GM19351 (cell line): Measurements from ENCODE around the gene TMEM141.
"Not testable (repeated sequence)": the region's sequence is repeated elsewhere in the genome, so short reads cannot be mapped to it uniquely, and the experiment has no call there.

ENCODE experiments used
- ATAC-seq: cut with Tn5 transposase; IDR thresholded peaks from one replicate; pipeline ENCODE4 v1.9.1; 2021; ENCODE audit warnings: mild to moderate bottlenecking, moderate library complexity; ENCODE audit not compliant: unreplicated experiment

Gene TMEM141

DNA sequence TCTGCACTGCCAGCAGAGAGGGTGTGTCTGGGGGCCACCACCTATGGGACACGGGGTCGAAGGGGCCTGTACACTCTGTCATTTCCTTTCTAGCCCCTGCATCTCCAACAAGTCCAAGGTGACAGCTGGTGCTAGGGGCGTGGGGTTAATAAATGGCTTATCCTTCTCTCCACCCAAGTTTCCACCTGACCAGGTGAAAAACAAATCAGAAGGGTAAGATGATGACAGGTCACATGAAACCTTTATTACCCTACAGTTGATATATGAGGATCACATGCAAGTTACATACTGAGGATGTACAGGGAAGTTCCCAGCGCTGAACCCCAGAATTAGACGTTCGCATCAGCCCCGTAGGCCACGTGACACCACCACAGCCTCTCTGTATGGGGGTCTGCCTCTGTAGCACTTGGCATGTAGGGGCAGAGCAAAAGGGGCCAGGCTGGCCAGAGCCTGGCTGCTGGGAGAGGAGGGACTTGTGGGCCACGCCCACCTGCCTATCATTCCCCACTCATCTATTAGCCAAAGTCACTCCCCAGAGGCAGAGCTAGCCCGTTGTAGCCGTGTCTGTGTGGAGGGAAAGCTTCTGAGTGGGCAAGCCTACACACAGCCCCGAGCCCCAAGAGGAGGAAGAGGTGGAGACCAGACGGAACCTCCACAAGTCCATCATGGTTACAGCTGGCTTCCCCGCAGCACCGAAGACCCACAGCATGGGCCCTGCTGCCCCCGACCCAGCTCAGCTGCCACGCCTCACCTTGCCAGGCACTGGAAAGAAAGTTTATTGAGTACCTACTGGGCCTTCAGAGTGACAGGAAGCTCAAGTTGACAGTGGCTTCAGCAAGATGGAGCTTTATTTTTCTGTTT, 2.2 kb downstream of the TMEM141 start:
- ATAC-seq = no peak

DNA sequence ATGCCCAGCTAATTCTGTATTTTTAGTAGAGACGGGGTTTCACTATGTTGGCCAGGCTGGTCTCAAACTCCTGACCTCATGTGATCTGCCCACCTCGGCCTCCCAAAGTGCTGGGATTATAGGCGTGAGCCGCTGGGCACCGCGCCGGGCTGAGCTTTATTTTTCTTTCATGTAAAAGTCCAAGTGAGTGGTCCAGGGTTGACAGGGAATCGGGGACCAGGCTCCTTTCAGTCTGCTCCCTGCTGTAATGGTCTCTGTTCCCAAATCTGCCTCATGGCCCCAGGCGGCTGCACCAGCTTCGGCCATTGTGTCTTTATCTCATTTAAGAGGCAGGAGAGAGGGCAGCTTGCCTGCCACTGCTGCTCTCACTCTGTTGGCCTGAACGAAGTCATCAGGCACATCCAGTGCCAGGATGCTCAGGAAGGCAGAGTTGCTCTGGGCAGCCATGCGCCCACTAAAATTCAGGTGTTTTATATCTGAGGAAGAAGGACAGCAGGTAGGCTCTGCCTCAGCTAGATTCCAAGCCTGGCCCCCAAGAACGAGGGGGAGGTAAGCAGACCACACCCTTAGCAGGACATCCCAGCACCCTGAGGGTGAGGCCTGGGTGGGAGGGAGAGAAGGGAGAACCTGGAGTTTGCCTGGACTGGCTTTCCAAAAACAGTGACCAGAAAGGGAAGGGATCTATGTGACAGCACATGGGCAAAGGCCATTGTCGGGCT, 3.3 kb downstream of the TMEM141 start:
- no peak for ATAC-seq

DNA sequence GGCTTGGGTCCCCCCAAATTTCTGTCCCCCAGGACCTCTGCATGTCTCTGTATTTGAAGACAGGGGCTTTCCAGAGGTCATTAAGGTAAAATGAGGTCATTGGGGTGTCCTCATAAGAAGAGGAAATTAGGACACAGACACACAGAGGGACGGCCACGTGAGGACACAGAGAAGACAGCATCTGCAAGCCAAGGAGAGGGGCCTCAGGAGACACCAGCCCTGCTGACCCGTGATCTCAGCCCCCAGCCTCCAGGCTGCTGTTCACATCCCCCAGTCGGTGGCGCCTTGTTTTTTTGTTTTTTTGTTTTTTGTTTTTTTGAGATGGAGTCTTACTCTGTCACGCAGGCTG, 3.8 kb downstream of the TMEM141 start:
- ATAC-seq = no peak

DNA sequence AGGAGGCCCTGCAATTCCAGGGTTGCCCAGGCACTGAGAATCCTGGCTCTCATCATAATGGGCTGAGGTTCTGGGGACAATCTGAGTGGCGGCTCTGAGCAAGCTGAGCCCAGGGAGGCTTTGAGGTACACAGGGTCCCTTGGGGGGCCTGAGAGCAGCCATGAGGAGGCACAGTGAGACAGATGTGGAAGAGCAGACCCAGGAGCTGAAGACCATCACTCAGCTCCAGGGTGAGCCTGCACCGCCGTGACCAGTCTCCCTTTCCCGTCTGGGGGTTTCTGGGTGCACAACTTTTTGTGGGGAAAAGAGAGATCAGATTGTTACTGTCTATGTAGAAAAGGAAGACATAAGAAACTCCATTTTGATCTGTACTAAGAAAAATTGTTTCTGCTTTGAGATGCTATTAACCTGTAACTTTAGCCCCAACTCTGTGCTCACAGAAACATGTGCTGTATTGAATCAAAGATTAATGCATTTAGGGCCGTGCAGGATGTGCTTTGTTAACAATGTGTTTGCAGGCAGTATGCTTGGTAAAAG, 5.2 kb downstream of the TMEM141 start, which contains the start of gene CCDC183:
CCDC183 (plus strand) TSS at position 101 of the 537 bp plus-strand sequence; CDS start at position 161, 60 bp downstream.
- no peak for ATAC-seq

DNA sequence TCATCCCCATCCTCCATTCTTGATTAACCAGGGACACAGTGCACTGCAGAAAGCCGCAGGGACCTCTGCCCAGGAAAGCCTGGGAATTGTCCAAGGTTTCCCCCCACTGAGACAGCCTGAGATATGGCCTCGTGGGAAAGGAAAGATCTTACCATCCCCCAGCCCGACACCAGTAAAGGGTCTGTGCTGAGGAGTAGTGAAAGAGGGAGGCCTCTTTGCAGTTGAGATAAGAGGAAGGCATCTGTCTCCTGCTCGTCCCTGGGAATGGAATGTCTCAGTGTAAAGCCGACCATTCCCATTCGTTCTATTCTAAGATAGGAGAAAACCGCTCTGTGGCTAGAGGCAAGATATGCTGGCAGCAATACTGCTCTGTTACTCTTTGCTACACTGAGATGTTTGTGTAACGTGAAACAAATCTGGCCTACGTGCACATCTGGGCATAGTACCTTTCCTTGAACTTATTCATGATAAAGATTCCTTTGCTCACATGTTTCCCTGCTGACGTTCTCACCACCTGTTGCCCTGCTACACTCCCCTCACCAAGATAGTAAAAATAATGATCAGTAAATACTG, 5.7 kb downstream of the TMEM141 start:
- ATAC-seq = not testable (repeated sequence)

DNA sequence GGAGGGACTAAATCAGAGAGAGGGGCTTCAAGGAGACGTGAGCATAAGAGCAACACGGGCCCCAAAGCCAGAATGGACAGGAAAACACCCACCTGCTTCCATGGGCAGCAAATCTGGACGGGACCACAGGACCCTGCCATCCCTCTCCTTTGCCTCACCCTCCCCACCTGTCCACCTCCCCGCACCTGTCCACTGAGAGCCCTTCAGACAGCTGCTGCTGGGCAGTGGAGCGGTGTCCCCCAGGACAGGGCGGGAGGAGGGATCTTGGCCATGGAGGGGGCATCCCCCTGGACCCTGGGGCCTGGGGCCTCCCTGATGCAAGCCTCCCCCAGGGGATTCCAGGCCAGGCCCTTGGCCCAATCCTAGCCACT, 7.5 kb downstream of the TMEM141 start:
- no peak for ATAC-seq

DNA sequence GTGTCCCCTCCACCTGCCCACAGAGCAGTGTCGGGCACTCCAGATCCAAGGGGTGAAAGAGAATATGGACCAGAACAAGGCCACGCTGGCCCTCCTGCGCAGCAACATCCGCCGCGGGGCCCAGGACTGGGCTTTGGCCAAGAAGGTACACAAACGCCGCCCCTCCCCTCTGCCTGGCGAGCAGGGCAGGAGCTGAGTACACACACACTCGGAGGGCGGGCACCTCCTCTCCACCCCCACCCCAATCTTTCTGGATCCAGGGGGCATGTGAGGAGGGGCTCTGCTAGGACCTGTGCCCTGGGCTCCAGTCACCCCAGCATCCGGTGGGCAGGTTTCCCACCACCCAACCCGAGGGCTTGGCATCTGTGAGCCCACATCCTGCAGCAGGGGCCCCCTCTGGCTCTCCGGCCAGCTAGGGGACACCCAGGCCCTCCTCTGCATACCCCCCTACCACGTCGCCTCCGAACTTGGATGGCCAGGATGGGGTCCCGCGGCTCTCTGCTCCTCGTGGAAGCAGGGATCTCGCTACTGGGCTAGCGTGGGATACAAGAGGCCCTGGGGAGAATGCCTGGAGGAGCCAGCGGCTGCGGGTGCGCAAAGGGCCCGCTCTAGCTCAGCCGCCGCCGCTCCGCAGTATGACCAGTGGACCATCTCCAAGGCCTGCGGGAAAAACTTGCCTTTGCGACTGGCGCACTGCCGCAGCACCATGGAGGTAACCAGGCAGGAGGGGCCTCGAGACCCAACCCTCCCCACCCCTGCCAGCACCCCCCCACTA, 8.1 kb downstream of the TMEM141 start:
- ATAC-seq = no peak

DNA sequence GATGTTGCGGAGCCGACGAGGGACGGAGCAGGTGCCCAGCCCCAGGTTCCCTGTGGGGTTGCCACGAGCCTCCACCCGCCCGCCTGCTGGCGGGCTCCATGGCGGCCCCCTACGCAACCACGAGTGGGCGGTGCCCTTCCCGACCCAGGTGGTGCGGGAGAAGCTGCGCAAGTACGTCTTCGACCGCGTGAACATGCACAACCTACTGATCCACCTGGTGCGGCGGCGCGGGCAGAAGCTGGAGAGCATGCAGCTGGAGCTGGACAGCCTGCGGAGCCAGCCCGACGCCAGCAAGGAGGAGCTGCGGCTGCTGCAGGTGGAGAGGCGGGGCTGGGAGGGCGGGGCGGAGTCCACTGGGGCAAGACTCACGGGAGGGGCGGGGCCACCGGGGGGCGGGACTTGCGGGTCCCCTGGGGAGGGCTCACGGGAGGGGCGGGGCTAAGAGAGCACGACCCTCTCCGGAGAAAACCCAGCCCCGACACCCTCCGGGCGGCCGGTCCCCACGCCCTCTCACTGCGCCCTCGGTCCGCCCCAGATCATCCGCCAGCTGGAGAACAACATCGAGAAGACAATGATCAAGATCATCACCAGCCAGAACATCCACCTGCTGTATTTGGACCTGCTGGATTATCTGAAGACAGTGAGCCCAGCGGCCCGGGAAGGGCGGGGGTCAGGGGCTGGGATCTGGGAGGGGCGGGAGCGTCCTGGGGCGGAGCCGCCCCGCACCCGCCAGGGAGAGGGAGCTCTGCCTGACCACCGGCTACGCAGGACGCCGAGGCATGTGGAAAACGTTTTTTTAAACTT, 8.9 kb downstream of the TMEM141 start:
- no peak for ATAC-seq

DNA sequence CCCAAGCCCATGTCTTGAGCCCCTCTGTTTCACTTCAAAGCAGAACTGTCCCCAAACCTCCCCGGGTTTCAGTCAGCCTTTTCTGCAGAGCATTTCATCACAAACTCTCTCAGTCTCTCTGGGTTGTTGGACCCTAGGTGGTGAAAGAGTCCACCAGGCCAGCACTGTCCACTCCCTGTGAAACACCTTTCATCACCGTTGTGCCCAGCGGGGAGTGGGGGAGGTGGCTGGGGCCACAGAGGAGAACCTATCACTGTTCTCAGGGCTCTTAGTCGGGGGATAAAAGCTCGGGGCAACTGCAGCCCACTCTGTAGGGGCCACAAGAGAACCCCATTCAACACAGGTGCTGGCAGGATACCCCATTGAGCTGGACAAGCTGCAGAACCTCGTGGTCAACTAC, 11.2 kb downstream of the TMEM141 start:
- no peak for ATAC-seq

DNA sequence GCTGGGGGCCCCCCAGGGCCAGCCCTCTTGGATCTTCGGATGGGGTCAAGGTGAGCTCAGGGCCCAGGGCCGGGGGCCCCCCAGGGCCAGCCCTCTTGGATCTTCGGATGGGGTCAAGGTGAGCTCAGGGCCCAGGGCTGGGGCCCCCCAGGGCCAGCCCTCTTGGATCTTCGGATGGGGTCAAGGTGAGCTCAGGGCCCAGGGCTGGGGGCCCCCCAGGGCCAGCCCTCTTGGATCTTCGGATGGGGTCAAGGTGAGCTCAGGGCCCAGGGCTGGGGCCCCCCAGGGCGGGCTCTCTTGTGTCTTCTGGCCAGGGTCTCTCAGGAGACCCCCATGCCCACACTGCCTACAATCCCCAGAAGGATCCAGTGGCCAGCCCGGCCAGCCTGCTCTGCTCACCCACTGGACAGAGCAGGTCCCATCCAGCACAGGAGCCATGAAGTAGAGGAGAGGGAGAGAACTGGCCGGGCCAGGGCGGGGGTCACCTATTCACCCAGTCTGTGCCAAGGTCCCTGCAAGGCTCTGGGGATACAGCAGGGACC, 11.9 kb downstream of the TMEM141 start:
- not testable (repeated sequence) for ATAC-seq

DNA sequence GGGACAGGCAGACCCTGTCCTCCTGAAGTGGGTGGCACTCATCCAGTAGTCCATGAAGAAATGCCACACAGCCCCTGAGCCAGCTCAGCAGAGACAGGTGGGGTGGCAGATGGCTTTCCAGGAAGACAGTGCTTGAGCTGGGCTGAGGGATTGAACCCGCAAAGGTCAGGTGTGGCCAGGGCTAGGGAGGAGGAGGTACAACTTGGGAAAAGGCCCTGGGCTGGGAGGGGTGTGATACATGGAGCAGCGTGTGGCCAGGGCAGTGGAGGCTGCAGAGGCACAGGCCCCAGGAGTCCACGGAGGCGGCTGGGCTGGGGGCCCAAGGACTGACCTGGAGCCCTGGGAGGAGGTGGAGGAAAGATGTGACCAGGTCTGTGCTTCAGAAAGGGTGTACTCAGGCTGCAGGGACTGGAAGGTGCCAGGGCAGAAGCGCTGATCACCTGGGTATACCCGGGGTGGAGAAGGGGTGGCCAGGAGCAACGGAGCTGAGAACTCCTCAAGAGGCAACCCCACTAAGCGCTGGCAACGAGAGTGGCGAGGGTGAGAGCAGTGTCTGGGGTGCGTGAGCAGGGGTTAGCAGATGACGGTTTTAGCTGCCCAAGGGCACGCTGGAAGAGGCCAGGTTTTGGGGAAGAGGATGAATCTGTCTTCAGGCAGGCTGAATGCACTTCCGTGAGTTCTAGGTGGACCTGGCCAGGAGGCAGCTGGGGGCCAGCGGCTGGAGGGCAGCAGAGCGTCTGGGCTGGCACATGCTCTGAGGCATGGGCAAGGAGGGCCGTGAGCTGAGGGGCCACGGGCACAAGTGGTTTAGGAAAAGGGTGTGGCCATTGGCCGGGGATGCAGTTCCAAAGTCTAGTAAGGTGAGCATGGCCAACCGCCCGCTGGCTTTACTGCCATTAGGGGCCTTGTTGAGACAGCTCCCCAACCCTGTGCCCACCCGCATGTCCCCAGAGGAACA, 12.7 kb downstream of the TMEM141 start:
- ATAC-seq = no peak

DNA sequence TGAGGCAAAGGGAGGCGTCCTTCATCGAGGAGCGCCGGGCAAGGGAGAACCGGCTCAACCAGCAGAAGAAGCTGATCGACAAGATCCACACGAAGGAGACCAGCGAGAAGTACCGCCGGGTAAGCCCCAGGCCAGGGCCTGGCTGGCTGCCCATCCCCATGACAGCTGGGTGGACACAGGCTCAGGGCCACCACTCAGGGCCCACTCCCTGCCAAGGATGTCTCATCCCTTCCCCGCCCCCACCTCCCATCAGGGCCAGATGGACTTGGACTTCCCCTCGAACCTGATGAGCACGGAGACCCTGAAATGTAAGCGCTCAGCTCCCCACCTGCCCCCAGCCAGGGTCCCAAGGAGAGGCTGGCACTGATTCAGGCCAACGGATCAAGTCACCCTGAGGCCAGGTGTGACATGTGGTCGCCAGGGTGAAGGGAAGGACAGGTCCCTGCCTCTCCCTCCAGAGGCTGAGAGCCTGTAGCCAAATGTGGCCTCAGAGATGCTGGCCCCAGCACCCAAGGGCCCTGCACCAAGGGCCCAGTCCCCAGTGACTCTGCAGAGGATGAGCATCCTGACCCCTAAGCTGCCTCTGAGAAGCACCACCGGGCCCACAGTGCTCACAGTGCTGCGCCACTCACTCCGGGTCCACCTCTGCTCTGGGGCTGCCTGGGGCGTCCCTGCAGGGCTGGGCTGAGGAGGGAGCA, 13.5 kb downstream of the TMEM141 start:
- no peak for ATAC-seq

DNA sequence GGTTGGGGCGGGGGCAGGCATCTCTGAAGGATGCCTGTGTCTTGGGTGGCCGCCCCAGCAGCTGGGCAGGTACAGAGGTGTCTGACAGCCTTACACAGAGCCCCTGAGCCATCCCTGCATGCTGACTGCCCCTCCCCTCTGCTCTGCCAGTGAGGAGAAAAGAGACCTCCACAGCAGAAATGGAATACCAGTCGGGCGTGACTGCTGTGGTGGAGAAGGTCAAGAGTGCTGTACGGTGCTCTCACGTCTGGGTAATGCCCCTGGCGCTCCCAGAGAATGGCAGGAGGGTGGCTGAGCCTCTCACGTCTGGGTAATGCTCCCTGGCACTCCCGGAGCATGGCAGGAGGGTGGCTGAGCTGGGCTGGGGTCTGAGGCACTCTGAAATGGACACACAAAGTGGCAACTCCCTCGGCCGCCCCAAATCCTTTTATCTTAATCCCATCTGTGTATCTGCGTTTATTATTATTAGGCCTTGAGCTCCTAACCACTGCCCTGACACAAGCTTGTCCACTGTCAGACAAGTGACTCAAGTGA, 14.1 kb downstream of the TMEM141 start:
- ATAC-seq = no peak

DNA sequence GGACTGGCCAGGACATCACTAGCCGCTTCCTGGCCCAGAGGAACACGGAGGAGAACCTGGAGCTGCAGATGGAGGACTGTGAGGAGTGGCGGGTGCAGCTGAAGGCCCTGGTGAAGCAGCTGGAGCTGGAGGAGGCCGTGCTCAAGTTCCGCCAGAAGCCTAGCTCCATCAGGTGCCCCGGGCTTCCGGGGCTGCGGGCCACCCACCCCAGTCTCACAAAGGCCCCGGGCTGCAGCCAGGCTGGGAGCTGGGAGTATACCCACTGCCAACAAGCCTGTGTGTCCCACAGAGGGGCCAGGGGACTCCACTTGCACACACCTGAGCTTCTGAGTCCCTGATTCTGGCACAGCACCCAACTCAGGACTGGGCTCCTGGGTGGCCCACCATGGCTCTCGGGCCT, 14.9 kb downstream of the TMEM141 start:
- ATAC-seq = no peak

DNA sequence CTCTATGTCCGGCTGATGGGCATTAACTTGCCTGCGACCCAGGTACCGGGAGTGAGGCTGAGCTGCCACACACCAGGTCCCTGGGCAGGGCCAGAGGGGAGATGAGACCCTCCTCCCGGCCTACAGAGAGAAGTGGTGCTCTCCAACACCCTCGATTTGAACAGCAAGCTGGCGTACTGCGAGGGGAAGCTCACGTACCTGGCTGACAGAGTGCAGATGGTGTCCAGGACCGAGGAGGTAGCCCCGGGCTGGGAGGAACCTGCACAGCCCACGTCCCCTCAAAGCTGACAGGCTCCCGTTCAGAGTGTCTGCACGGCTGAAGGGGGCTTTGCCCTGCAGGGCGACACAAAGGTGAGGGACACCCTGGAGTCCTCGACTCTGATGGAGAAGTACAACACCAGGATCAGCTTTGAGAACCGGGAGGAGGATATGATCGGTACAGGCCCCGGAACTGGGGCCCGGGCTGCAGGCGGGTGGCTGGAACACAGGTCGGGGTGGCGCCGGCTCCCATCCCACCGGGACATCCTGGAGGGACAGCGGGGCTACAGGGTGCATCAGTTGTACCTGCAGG, 15.6 kb downstream of the TMEM141 start:
- ATAC-seq = no peak

DNA sequence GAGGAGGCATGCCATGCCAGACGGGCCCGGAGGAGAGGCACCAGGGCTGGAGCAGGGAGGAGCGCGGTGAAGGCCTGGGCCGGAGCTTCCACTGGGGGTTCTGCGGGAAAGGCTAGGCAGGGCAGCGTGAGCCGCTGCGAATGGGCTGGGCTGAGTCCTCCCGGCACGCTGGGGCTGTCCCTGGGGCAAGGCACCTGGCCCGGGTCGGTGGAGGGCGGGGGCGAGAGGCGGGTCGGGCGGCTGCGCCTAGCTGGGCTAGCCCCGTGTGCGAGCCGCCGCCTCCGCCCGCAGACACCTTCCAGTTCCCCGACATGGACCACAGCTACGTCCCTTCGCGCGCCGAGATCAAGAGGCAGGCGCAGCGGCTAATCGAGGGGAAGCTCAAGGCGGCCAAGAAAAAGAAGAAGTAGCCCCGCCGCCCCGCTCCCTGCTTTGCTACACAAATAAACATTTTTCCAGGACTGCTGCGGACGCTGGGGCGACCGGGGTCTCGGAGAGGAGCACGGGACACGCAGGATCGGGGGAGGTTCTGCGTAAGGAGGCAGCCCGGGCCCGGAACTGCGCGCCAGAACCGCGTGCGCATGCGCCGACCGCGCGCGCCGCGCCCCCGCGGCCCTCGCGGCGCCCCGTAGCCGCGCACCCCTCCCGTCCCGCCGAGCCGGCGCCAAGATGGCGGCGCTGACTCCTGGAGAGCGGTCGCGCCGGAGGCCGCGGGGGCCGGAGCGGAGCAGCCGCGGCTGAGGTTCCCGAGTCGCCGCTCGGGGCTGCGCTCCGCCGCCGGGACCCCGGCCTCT, 16.3 kb downstream of the TMEM141 start, which contains the start of gene RABL6:
RABL6 (plus strand) TSS at position 668 of the 794 bp plus-strand sequence. CDS start 249 bp downstream, outside the sequence.
- ATAC-seq = peak; percentile 78
